Renal cortical epithelial cell (primary cell): ENCODE data around the gene MTFR1L. TPM values are rescaled to one million over a fixed set of nuclear protein-coding genes. Genes with fewer than 3 reads are reported as not detected.

Experiments used
- DNase-seq: peaks from one replicate; pipeline ENCODE4 v3.0.0-alpha.2; 2011; ENCODE audit warnings: low read depth
- total RNA-seq: library from RNA; depleted of rRNA; stranded (reverse); fragments of >200 nt; gene quantifications from 2 replicates; pipeline ENCODE4 v1.2.3, GENCODE V29; 2014

MTFR1L gene
- total RNA-seq, 1 donor from 2014 or later: 40.1 TPM

DNA sequence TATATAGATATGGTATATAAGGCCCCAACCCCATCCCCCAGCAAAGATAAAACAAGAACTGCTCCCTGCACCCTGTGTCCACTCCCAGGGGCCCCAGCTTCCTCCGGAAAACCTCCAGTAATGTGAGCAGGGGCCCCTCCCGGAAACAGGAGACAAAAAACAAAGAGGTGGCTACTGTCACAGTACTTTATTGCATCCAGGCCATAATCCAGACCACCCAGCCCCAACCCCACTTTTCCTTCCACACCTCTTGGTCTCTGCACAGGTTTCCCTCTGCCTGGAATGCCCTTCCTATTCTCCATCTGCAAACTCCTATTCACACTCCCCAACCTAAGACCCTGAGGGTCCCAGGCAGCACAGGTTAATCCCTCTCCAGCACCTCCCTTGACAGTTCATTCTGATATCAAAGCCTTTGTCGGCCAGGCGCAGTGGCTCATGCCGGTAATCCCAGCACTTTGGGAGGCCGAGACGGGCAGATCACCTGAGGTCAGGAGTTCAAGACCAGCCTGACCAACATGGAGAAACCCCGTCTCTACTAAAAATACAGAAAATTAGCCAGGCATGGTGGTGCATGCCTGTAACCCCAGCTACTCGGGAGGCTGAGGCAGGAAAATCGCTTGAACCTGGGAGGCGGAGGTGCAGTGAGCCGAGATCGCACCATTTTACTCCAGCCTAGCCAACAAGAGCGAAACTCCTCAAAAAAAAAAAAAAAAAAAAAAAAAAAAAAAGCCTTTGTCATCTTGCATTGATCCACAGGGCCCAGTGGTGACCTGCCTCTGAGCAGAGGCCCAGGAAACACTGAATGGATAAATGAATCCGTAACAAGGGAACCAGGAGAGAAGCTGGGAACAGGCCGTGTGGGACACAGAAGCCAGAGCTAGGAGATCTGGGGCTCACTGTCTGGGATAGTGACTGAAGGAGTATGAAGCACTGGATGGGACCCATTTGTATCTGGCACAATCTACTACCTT lies 41.8 kb downstream of the MTFR1L start:
- DNase-seq: no peak

- no peak for DNase-seq
Measured at GRCh38 chr1:25862785-25863485, 43.2 kb downstream of the MTFR1L start.

DNA sequence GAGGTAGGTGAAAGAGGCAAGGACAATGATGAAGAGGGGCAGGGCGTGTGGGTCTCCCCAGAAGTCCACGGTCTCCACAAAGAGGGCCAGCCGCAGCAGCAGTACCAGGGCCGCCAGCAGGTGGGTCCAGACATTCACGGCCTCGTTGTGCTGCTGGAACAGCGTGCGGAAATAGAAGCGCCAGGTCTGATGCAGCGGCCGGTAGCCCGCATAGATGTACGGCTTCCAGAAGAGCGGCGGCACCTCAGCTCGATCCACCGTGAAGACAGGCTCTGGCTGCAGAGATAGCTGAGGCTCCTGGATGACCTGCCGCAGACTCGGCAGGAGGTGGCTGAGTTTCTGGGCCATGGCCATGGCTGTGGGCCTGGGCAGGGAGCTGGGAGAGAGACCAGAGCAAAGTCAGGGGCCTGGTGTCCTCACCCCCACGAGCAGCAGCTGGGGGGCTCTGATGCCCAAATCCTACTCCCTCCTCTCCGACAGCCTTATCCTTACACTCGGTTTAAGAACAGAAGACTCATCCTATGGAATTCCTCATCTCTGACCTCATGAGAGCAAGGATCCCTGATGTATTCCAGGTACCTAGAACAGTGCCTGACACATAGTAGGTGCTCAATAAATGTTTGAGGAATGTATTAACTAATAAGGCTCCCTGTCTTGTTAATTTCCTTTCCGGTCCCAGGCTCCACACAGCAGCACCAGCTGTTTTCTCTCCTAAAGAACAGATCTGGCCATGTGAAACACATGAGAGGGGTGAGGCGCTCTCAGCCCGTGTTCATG lies 43.9 kb downstream of the MTFR1L start:
- DNase-seq: no peak

- DNase-seq: no peak
Measured at GRCh38 chr1:25864434-25864833, 44.7 kb downstream of the MTFR1L start.

GRCh38 chr1:25866288-25866687 lies 46.5 kb downstream of the MTFR1L start:
- no peak for DNase-seq

GRCh38 chr1:25867210-25867991 lies 47.6 kb downstream of the MTFR1L start:
- peak; percentile 96 for DNase-seq

- DNase-seq: no peak
Measured at GRCh38 chr1:25869909-25870606, 50.3 kb downstream of the MTFR1L start.

DNA sequence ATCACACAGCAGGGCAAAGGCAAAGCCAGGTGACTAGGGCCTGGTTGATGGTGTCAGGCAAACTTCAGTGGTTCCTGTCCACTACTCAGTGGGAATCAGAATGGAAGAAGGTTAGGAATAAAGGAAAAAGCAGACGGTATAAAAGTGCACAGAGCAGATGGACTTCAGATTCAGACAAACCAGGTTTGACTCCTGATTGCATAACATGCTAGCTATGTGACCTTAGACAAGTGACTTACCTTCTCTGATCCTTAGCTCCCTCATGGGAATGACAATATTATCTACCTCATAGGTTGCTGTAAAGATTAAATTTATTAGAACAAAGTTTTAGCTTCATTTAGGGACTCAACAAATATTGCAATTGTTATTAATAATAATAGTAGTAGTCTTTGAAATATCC lies 50.9 kb downstream of the MTFR1L start:
- DNase-seq: no peak

DNA sequence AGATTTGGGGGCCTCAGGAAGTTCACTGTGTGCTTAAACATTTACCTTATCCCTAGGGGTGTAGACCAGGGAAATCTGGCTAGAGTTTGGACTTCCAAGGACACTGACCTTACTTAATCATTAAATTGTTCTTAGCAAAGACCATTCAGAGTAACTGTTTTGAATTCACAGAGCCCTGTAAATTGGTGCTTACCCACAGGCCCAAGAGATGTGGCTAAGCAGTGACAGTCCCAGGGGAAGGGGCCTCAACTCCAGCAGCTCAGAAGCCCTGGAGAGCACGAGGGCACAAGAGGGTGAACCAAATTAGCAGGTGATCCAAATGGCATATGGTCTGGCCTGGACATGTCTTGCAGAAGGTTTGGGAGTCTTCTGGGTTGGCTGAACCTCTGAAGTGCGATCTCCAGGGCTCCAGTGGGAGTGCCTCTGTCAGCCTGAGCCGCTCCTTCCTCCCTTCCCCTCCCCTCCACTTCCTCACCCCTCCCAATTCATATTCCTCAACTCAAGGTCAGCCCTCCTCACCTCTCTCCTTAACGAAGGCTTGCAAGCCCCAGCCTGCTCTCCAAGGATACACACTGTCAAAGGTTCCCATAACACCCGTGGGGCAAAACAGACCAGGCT lies 51.4 kb downstream of the MTFR1L start:
- peak; percentile 54 for DNase-seq

- no peak for DNase-seq
Measured at GRCh38 chr1:25871704-25872494, 52.1 kb downstream of the MTFR1L start.

- DNase-seq: no peak
Measured at GRCh38 chr1:25872713-25873112, 53.0 kb downstream of the MTFR1L start.

GRCh38 chr1:25873120-25873519 lies 53.4 kb downstream of the MTFR1L start:
- DNase-seq: peak; percentile 46

DNA sequence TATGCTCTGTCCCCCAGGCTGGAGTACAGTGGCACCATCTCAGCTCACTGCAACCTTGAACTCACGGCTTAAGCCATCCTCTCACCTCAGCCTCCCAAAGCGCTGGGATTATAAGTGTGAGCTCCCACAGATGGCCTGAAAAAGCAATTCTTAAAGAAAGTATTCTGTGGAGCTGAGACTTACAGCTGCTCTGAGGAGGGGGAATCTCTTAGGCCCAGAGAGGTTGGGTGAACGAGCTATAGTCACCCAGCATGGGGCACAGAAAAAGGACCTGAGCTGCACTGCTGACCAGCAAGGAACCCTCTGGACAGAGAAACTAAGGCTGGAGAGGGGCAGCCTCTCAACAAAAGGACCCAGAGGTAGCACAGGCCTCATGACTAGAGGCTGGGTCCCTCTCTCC lies 54.5 kb downstream of the MTFR1L start:
- DNase-seq: no peak

- DNase-seq: no peak
Measured at GRCh38 chr1:25874635-25875153, 54.9 kb downstream of the MTFR1L start.

DNA sequence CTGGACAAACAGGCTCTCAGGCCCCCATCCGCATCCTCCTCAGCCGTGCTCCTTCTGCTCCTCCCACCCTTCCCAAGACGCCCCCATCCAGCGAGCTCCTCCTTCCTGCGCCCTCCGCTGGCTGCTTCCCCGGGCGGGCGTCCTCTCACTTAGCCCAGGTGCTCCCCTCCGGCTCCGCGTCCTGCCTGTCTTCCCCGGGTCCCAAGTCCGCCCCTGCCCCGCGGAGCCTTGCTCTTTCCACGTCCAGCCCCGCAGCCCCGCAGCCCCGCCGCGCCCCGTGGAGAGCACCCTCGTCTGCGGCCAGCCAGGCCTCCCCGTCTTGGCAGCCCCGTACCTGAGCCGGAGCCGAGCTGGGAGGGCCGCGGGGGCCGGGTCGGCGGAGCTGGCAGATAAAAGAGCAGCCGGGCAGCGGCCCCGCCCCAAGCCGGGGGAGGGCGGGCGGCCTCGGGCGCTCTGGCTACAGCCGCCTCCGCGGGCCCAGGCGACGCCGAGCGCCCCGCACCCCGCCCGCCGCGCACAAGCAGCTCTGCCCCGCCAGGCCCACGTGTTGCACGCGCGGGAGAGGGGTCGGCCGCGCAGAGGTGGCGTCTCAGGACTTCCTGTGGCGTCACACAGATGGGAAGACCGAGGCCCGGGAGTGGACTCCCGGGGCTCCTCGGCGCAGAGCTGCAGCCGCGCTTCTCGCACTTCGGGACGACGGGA lies 55.6 kb downstream of the MTFR1L start, which contains the start of gene PAQR7:
Gene PAQR7, minus strand, starts transcription at position 555 of the 702 bp plus-strand sequence. CDS start 11,869 bp downstream, outside the sequence.
- DNase-seq: peak; percentile 34

DNA sequence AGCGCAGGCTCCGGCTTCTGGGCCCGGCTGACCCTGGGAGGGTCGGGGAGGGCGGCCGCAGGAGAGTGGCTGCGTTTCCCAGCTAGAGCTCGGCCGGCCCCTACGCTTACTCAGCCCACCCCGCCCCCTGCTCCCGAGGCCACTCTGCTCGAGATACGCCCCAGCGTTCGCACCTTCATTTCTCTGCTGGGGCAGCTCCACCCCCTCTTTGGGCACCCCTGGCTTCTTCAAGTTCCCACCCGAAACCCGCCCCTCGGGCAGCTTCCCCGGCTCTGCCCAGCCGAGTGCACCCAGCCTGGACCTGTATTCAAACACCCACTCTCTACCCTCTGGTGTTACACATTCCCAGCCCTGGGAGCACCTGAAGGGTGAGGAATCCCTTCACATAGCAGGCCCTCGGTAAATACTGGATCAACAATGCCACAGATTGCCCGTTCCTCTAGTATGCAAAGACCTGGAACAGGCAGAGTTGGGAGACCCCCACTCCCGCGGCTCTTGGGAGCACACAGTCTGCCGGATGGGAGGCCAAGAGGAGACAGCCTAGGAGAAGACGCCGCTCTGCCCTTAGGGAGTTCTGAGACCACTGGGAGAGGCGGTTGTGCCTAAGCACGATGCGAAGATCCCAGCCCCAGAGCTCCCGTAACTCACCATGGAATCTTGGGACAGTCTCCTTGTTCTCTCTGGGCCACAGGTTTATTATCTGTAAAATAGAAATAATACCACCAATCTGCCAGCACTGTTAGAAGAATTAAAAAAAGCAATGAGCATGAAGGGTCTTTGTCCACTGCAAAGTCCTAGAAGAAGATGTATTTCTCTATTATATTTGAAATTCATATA lies 56.3 kb downstream of the MTFR1L start:
- DNase-seq: peak; percentile 69

GRCh38 chr1:25876693-25877077 lies 56.9 kb downstream of the MTFR1L start:
- no peak for DNase-seq
